ENCODE measurements around the gene ZFPL1.

ZFPL1 gene

GRCh38 chr11:65131417-65131776 lies 47.4 kb downstream of the ZFPL1 start:
- no peak for DNase-seq

DNA sequence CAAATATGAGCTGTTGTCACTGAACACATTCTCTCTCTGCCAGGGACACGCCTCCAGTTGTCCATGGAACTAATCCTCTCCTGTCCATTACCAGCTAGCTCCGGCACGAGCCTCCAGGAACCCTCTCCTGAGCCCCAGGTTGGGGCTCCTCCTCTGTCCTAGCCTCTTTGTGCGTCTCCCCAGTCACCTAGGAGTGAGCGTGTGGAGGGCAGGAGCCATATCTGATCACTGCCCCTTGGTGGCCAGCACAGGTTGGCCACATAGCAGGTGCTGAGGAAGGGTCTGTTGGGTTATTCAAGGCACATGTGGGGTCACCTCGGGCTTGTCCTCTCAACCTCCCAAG lies 47.8 kb downstream of the ZFPL1 start:
- no peak for DNase-seq

- DNase-seq = no peak
These were observed 48.4 kb downstream of the ZFPL1 start for GRCh38 chr11:65132238-65132987.

DNA sequence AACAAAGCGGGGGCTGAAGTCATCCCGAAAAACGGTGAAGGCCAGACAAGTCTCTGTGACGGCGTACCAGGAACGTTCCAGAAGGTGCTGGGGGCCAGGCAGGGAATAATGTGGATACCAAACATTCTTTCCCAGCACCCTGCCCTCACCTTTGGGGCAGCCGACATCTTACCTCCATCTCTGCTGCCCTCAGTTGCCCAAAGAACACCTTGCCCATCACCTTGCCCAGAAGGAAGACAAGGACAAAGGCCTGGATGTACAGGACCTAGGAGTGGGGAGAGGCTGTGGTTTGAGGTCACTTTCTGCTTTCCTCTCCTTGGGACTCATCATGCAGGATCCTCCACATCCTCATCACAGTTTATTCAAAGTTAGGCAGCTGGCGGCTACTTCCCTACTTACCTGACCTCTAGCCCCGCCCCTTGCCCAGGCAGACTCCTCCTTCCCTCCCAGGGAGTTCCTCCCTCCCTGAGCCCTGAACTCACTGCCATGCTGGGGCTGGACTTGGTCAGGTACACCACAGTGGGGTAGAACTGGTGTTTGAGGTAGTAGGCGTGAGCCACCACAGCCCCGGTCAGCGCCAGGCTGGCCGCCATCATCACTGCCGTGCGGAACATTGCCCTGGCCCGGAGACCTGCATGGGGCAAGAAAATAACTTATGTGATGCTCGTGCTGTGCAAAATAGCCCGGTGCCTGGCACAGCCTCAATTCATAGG lies 49.1 kb downstream of the ZFPL1 start:
- no peak for DNase-seq

DNA sequence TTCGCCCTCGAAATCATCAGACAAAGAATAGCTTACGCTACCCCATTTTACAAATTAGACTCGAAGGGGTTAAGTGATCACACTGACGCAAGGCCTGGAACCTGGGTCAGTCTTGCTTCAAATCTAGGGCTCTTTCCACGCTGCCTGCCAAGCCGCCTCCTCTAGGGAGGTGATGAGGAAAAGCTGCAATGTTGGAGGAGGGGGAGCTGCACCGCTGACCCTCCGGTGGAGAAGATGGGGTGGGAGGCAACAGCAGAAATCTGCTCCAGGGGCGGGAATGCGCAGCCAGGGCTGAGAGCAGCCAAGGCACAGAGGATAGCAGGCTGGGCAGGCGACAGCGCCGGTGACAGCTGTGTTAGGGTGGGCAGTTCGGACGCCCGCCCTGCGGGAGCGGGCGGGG lies 49.7 kb downstream of the ZFPL1 start:
- DNase-seq = no peak

GRCh38 chr11:65134240-65134951 lies 50.4 kb downstream of the ZFPL1 start, which contains the start of gene SYVN1:
Gene SYVN1 (minus strand): TSS chr11:65134519. CDS start chr11:65133601, 918 bp downstream.
- peak; percentile 96 for DNase-seq

DNA sequence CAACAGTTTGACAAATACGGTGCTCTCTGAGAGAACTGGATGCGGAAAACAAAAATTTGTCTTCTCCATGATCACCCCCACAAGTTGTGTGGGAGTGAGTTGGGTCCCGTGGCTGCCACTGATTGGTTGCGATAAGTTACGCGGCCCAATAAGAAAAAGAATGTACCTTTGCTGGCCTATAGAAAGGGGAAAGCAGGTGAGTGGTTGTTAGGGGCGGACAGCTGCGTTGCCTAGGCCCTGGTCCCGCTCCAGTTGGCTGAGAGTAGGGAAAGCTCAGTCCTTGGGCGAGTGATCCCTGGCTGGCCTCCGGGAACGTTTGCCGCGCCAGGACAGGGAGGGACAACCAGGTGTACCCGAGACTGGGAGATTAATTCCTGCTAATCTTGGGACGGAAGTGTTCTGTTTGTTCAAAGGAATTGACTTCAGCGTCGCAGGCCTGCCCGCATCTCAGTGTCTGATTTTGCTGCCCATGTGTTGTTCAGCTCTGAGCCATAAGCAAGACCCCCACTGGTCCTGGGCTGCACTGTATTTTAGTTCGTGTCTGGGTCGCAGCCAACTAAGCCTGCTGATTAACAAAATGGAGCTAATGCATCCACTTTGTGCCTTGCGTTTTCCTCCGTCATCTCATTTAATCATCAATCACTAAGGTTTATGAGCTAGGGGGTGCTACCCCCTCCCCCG lies 51.1 kb downstream of the ZFPL1 start:
- peak; percentile 98 for DNase-seq

DNA sequence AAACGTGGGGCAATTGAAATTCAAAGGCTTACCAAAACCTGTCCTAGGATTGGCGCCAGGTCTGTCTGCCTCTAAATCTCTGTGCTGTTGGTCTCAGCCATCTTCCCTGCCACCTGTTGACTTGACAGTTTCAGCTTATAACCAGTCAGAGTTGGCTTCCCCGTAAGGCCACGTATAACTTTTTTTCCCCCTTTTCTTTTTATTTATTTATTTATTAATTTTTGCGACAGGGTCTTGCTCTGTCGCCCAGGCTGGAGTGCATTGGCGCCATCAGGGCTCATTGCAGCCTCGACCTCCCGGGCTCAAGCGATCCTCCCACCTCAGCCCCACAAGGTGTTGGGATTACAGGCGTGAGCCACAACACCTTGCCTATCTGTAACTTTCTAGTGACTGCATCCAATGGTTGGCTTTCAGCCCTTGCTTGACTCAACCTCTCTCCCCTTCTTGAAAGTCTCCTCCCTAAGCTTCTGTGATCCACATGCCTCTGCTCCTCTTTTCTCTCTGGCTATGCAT lies 51.7 kb downstream of the ZFPL1 start:
- DNase-seq = no peak

DNA sequence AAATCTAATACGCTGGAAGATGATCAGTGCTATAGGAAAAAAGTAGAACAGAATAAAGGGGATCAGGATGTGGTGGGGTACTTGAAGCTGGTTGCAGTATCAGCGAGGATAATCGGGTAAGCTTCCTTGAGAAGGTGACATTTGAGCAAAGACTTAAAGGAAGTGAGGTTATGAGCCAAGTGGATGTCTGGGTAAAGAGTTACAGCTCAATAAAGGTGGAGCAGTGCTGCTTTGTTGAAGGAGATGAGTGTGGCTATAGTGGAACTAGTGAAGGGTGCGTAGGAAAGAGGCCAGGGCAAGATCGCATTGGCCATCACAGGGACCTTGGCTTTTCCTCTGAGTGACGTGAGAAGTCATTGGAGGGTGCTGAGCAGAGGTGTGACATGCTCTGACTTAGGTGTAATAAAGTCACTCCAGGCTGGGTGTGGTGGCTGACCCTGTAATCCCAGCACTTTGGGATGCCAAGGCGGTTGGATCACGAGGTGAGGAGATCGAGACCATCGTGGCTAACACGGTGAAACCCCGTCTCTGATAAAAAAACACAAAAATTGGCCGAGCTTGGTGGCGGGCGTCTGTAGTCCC lies 52.6 kb downstream of the ZFPL1 start:
- DNase-seq = no peak

Measured in SHP77 treated with DMSO at 0.1 percent for 48 hours (cell line).